ENCODE results near the gene GIGYF2.

DNA sequence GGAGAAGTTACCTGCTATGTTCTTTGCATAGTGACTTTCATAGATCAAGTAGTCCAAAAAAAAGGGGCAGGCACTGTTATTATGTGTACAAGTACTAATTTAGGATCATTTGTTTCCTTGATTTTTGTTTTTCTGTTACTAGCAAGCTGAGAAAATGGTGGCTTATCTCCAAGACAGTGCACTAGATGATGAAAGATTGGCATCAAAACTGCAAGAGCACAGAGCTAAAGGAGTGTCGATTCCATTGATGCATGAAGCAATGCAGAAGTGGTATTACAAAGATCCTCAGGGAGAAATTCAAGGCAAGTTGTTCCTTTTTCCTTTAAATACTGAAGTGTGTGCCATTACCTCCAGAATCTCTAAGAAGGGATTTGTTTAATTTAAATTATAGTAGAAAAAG is 98.8 kb downstream of the GIGYF2 start:
- TF ChIP-seq CTCF (IDR thresholded peaks at IDR 0.05) (no peak), POLR2A (IDR thresholded peaks at IDR 0.05) (no peak)

Measured in heart left ventricle (tissue), 13 donors.